Left lung (tissue), 10 donors: Measurements from ENCODE around the gene SCML2. TPM values are rescaled to one million over a fixed set of nuclear protein-coding genes. Genes with fewer than 3 reads are reported as not detected.

ENCODE experiments used
- ATAC-seq: fragments of 200-7000 bp; cut with Tn5 transposase; one replicate; pipeline ENCODE4 v1.9.1; 2020; ENCODE audit warnings: moderate library complexity
- DNase-seq, 4 donors: peaks; one replicate each; pipeline ENCODE4 v3.0.0-alpha.2; 2013 to 2020
- H3K27ac ChIP-seq, 2 donors: fragments of 200-600 bp; sonication (generic) in 1 of 2; one replicate each; pipeline versions ENCODE4 v1.5.0 to v1.8.0; 2020 to 2021
- H3K27me3 ChIP-seq, 2 donors: fragments of 200-600 bp; sonication (generic) in 1 of 2; one replicate each; pipeline versions ENCODE4 v1.5.0 to v1.8.0; 2020 to 2021
- H3K36me3 ChIP-seq, 2 donors: fragments of 200-600 bp; sonication (generic) in 1 of 2; one replicate each; pipeline versions ENCODE4 v1.5.0 to v1.8.0; 2020 to 2021
- H3K4me1 ChIP-seq, 2 donors: fragments of 200-600 bp; one replicate each; pipeline ENCODE4 v1.8.0; 2021
- H3K4me3 ChIP-seq, 2 donors: fragments of 200-600 bp; sonication (generic) in 1 of 2; one replicate each; pipeline versions ENCODE4 v1.5.0 to v1.8.0; 2020 to 2021; ENCODE audit warnings: mild to moderate bottlenecking in 1 of 2
- H3K9me3 ChIP-seq, 2 donors: fragments of 200-600 bp; sonication (generic) in 1 of 2; one replicate each; pipeline versions ENCODE4 v1.5.0 to v1.8.0; 2020 to 2021
- intact Hi-C, 2 donors: fragments of 100-400 bp; cut with DNase I; formaldehyde crosslinking; loops; one replicate each; pipeline versions ENCODE4 v1.11.2 to v1.14.2; 2022
- polyA plus RNA-seq, 6 donors: library from polyadenylated mRNA; unstranded; fragments of 120-200 nt; gene quantifications; one replicate each; pipeline ENCODE4 v1.2.1, GENCODE V29; 2013; ENCODE audit not compliant: insufficient read length in 6 of 6
- total RNA-seq, 2 donors: library from RNA; stranded (reverse); fragmentation: NEBNext Ultra II Directional; extraction: Animal tissue kit (Norgen Biotek cat#: 25700); gene quantifications; one replicate each; pipeline ENCODE4 v1.2.1, GENCODE V29; 2021
- TF ChIP-seq, protein P1 (sequence below), 2 donors: fragments of 200-600 bp; sonication (generic) in 1 of 2; IDR thresholded peaks; one replicate each; pipeline versions ENCODE4 v1.5.0 to v1.8.0; 2021; ENCODE audit warnings: antibody characterized with exemption in 2 of 2
- donor health status: DM: no; HTN: yes; CAD: no.
- donor health status: DM: no; HTN: no; CAD: no.

Gene SCML2
- total and polyA plus RNA-seq, 8 donors, result 0.97 to 12.4 (median 10.1) TPM

DNA sequence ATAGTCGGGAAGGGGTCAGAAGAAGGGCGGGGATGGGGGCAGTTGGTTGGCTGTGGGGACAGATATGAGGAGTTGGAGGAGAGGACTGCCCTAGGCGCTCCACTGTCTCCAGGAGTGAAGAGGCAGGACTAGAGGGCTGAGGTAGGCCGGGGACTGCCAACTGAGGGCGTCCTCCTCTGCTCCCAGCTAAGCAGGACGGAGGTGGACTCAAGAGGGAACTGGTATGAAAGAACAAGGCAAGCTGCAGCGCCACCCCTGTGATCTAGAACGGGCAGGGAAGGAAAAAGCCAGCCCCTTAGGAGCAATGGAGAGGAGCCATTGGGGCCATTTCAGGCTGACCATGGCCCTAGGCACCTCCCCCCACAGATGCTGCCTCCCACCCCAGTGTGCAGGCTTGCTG lies 147.8 kb downstream of the SCML2 start:
- intact Hi-C loops, result no loop called here
- TF ChIP-seq, protein P1, sequence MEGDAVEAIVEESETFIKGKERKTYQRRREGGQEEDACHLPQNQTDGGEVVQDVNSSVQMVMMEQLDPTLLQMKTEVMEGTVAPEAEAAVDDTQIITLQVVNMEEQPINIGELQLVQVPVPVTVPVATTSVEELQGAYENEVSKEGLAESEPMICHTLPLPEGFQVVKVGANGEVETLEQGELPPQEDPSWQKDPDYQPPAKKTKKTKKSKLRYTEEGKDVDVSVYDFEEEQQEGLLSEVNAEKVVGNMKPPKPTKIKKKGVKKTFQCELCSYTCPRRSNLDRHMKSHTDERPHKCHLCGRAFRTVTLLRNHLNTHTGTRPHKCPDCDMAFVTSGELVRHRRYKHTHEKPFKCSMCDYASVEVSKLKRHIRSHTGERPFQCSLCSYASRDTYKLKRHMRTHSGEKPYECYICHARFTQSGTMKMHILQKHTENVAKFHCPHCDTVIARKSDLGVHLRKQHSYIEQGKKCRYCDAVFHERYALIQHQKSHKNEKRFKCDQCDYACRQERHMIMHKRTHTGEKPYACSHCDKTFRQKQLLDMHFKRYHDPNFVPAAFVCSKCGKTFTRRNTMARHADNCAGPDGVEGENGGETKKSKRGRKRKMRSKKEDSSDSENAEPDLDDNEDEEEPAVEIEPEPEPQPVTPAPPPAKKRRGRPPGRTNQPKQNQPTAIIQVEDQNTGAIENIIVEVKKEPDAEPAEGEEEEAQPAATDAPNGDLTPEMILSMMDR (IDR thresholded peaks at IDR 0.05), result no peak
- Histone ChIP-seq H3K27ac (no peak overlapping the region), H3K36me3 (no peaks in the 10 kb centered on the region), H3K9me3 (no peaks in the 10 kb centered on the region), H3K27me3 (no peaks in the 10 kb centered on the region), H3K4me1 (no peaks in the 10 kb centered on the region), H3K4me3 (no peak overlapping the region)
- no peak for ATAC-seq
- no peak for DNase-seq

DNA sequence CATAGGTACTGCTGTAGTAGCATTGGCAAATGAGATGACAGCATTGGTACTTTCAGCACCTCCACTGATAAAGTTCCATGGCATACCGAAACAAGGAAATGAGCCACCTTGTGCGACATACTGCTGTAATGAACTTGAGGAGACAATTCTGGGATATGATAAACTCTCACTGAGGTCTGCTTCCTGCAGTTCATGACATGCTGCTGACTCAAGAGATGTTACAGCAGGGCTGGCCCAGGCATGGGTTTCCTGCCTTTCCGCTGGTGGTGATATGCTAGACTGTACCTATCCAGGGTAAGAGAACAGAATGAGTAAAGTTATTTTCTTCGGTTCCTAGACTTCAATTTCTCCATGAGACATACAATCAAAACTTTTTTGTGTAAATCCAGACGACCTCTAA lies 150.9 kb downstream of the SCML2 start:
- Histone ChIP-seq H3K27ac (no peak overlapping the region), H3K9me3 (no peaks in the 10 kb centered on the region), H3K36me3 (no peaks in the 10 kb centered on the region), H3K27me3 (no peaks in the 10 kb centered on the region), H3K4me3 (no peak overlapping the region), H3K4me1 (no peaks in the 10 kb centered on the region)
- no peak for DNase-seq
- ATAC-seq, result no peak
- intact Hi-C loops, result no loop called here
- TF ChIP-seq, protein P1 (IDR thresholded peaks at IDR 0.05), result no peak

DNA sequence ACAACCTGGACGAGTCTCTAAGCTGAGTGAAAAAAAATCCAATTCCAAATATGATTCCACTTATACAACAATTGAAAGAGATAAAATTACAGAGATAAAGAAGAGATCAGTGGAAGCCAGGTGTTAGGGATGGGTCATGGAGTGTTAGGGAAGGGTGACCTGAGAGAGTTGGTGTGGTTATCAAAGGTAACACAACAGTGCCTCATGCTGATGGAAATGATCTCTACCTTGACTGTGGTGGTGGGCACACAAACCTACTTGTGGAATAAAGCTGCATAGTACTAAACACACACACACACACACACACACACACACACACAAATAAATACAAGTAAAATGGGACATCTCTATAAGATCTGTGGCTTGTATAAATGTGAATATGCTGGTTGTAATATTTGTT lies 159.8 kb downstream of the SCML2 start:
- no peaks in the 10 kb centered on the region for H3K27me3 ChIP-seq
- H3K9me3 ChIP-seq, result no peaks in the 10 kb centered on the region
- no peak for ATAC-seq
- intact Hi-C loops, result no loop called here
- DNase-seq, result no peak
- no peaks in the 10 kb centered on the region for H3K36me3 ChIP-seq
- TF ChIP-seq, protein P1 (IDR thresholded peaks at IDR 0.05), result no peak
- no peaks in the 10 kb centered on the region for H3K4me1 ChIP-seq
- no peak overlapping the region for H3K27ac ChIP-seq
- H3K4me3 ChIP-seq, result no peak overlapping the region

Other genes with a start within 250 kb of the SCML2 start
- gene BEND2, start 133.8 kb downstream of the SCML2 start, total RNA-seq, result not detected
- gene BEND2, start 133.8 kb downstream of the SCML2 start, polyA plus RNA-seq, result under 1 TPM; 0.08 to 0.17 (median 0.10) TPM
- 10 to 100 TPM; 27.1 to 37.6 TPM for gene CDKL5, start 70.9 kb upstream of the SCML2 start, total RNA-seq
- 10 to 100 TPM; 10.6 to 13.2 (median 12.6) TPM for gene CDKL5, start 70.9 kb upstream of the SCML2 start, polyA plus RNA-seq